Measurements from ENCODE around the gene RNF31. TPM values are rescaled to one million over a fixed set of nuclear protein-coding genes. Genes with fewer than 3 reads are reported as not detected.

Gene RNF31
- total and polyA plus RNA-seq, 2 experiments from 2014 or later: 42.1 to 134 TPM

DNA sequence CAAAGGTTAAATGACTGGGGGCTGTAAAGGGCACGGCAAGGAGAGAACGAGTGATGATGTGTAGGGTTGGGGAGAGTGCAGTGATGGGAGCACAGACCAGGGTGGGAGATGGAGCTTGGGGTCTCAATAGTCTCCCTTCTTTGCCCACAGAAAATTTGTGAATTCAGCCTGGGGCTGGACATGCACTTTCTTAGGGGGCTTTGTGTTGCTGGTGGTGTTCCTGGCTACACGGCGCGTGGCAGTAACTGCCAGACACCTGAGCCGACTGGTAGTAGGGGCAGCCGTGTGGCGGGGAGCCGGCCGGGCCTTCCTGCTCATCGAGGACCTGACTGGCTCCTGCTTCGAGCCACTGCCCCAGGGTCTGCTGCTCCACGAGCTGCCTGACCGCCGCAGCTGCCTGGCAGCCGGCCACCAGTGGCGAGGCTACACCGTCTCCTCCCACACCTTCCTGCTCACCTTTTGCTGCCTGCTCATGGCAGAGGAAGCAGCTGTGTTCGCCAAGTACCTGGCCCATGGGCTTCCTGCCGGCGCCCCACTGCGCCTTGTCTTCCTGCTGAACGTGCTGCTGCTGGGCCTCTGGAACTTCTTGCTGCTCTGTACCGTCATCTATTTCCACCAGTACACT, 15.1 kb upstream of the RNF31 start:
- Histone ChIP-seq H3K4me1 (ENCODE audit: low read depth) (peaks cover 40% of the 10 kb centered on the region), H3K36me3 (no peaks in the 10 kb centered on the region), H3K27ac (peak overlapping the region; percentile 96), H3K4me3 (peak overlapping the region; percentile 8), H3K27me3 (no peaks in the 10 kb centered on the region), H3K9me3 (ENCODE audit: low read depth) (no peaks in the 10 kb centered on the region)
- no peak for DNase-seq (ENCODE audit: low read depth in 1 of 2, low spot score in 1 of 2)
- TF ChIP-seq, protein P1, sequence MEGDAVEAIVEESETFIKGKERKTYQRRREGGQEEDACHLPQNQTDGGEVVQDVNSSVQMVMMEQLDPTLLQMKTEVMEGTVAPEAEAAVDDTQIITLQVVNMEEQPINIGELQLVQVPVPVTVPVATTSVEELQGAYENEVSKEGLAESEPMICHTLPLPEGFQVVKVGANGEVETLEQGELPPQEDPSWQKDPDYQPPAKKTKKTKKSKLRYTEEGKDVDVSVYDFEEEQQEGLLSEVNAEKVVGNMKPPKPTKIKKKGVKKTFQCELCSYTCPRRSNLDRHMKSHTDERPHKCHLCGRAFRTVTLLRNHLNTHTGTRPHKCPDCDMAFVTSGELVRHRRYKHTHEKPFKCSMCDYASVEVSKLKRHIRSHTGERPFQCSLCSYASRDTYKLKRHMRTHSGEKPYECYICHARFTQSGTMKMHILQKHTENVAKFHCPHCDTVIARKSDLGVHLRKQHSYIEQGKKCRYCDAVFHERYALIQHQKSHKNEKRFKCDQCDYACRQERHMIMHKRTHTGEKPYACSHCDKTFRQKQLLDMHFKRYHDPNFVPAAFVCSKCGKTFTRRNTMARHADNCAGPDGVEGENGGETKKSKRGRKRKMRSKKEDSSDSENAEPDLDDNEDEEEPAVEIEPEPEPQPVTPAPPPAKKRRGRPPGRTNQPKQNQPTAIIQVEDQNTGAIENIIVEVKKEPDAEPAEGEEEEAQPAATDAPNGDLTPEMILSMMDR (IDR thresholded peaks at IDR 0.05; ENCODE audit: low read depth, low read length): no peak

DNA sequence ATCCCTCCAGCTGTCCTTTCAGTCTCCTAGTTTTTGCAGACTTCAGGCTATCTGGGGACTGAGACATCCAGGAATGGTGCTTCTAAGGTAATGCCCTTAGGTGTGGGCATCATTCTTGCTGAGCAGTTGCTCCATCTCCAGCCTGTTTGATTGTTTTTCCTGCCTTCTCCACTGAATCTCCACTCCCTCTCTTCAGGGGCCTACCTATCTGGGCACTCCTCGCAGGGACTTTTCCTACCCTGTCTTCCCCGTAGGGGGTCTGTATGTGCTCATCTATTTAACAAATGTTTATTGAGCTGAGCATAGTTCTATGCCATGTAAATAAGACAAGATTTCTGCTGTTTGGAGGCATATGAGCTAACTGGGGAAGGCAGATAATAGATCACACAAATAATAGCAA, 14.3 kb upstream of the RNF31 start:
- Histone ChIP-seq H3K27me3 (no peaks in the 10 kb centered on the region), H3K4me1 (ENCODE audit: low read depth) (peaks cover 40% of the 10 kb centered on the region), H3K9me3 (ENCODE audit: low read depth) (no peaks in the 10 kb centered on the region), H3K4me3 (no peak overlapping the region), H3K36me3 (peaks cover 3% of the 10 kb centered on the region), H3K27ac (peak overlapping the region; percentile 96)
- TF ChIP-seq, protein P1 (IDR thresholded peaks at IDR 0.05; ENCODE audit: low read depth, low read length): no peak
- no peak for DNase-seq (ENCODE audit: low read depth in 1 of 2, low spot score in 1 of 2)

DNA sequence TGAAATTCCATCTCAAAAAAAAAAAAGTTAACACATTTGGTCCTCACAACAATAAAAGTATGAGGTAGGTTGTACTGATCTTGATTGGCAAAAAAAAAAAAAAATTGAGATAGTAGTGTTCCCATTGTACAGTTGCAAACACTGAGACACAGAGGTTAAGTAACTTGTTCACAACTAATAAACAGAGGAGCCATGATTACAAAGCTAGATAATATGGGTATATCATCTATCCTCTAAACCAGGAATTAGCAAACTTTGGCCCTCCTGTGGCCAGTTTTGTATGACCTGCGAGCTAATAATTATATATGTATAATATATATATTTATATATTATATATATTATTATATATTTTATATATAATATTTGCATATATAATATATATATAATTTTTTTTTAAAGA, 13.6 kb upstream of the RNF31 start:
- Histone ChIP-seq H3K4me3 (no peak overlapping the region), H3K36me3 (peaks cover 11% of the 10 kb centered on the region), H3K27me3 (no peaks in the 10 kb centered on the region), H3K4me1 (ENCODE audit: low read depth) (peaks cover 40% of the 10 kb centered on the region), H3K9me3 (ENCODE audit: low read depth) (no peaks in the 10 kb centered on the region), H3K27ac (no peak overlapping the region)
- no peak for DNase-seq (ENCODE audit: low read depth in 1 of 2, low spot score in 1 of 2)
- TF ChIP-seq, protein P1 (IDR thresholded peaks at IDR 0.05; ENCODE audit: low read depth, low read length): no peak

DNA sequence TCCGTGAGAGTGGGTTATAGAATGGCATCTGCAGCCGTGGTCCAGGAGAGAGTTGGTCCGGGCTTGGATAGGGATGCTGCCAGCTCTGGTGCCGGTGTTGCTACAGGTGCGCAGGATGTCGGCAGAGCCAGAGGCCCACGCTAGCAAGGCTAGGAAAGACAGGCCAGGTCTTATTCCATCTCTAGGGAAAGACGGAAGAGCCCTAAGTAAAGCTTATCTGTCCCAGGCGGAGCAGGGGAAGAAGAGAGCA, 11.8 kb upstream of the RNF31 start:
- TF ChIP-seq, protein P1 (IDR thresholded peaks at IDR 0.05; ENCODE audit: low read depth, low read length): no peak
- no peak for DNase-seq (ENCODE audit: low read depth in 1 of 2, low spot score in 1 of 2)
- peak overlapping the region; percentile 69 for H3K27ac ChIP-seq
- H3K36me3 ChIP-seq: peaks cover 15% of the 10 kb centered on the region
- no peaks in the 10 kb centered on the region for H3K9me3 ChIP-seq (ENCODE audit: low read depth)
- H3K27me3 ChIP-seq: no peaks in the 10 kb centered on the region
- H3K4me3 ChIP-seq: peak overlapping the region; percentile 63
- peaks cover 36% of the 10 kb centered on the region for H3K4me1 ChIP-seq (ENCODE audit: low read depth)

DNA sequence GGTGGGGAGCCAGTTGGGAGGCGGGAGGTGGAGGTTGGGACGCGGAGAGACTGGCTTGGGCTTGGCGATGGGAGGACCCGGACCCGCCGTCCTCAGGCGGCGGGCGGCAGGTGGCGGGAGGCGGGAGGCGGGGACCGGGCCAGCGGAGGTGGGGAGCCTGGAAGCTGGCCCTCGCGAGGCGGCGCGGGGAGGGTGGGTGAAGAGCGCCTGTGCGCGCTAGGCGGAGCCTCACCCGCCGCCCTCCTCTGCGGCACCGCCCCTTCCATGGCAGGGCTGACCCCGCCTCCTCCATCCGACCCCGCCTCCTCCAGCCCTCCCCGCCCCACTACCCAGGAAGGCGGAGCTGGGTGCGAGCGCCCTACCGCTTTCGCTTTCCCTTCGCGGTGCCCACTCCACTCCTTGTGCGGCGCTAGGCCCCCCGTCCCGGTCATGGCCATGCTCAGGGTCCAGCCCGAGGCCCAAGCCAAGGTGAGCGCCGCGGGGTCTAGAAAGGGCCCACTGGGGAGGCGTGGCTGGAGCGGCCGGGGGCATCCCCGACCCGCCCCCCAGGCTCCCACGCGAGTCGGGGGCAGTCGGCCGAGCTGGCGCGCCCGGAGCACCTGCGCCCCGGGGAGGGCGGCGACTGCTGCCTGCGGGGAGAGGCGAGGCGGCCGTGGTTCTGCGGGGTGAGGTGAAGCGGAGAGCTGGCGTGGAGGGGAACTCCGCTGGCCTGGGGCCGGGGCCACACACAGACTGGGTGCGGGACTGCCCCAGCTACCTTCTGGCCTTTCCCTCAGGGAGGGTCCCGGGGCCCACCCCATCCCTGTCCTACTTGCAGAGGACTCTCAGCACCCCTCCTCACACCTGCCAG, 11.2 kb upstream of the RNF31 start, which contains the start of gene PSME1:
Gene PSME1 (plus strand): TSS at position 361 of the 850 bp plus-strand sequence. CDS start 69 bp downstream, at position 430.
- H3K4me3 ChIP-seq: peak within 1 kb of the TSS; percentile 63
- peak; percentile 91 to 96 for DNase-seq (ENCODE audit: low read depth in 1 of 2, low spot score in 1 of 2)
- H3K27me3 ChIP-seq: no peaks in the 10 kb centered on the region
- H3K9me3 ChIP-seq (ENCODE audit: low read depth): no peaks in the 10 kb centered on the region
- peaks cover 31% of the 10 kb centered on the region for H3K4me1 ChIP-seq (ENCODE audit: low read depth)
- peaks cover 15% of the 10 kb centered on the region for H3K36me3 ChIP-seq
- H3K27ac ChIP-seq: peak within 1 kb of the TSS; percentile 69
- TF ChIP-seq, protein P1 (IDR thresholded peaks at IDR 0.05; ENCODE audit: low read depth, low read length): no peak

Measured in cardiac muscle cell (in vitro differentiated cells and primary cell).